Measurements from ENCODE around the gene ACAN.

GRCh38 chr15:88835119-88835518 lies 31.9 kb downstream of the ACAN start:
- TF ChIP-seq USF1 (IDR thresholded peaks at IDR 0.05; ENCODE audit: borderline replicate concordance, extremely low read length, insufficient read depth, low read depth, low read length): no peak
- no peak for TF ChIP-seq ATF3 (IDR thresholded peaks at IDR 0.05; ENCODE audit: borderline replicate concordance, extremely low read depth, low read depth, low read length)
- TF ChIP-seq, protein P1, sequence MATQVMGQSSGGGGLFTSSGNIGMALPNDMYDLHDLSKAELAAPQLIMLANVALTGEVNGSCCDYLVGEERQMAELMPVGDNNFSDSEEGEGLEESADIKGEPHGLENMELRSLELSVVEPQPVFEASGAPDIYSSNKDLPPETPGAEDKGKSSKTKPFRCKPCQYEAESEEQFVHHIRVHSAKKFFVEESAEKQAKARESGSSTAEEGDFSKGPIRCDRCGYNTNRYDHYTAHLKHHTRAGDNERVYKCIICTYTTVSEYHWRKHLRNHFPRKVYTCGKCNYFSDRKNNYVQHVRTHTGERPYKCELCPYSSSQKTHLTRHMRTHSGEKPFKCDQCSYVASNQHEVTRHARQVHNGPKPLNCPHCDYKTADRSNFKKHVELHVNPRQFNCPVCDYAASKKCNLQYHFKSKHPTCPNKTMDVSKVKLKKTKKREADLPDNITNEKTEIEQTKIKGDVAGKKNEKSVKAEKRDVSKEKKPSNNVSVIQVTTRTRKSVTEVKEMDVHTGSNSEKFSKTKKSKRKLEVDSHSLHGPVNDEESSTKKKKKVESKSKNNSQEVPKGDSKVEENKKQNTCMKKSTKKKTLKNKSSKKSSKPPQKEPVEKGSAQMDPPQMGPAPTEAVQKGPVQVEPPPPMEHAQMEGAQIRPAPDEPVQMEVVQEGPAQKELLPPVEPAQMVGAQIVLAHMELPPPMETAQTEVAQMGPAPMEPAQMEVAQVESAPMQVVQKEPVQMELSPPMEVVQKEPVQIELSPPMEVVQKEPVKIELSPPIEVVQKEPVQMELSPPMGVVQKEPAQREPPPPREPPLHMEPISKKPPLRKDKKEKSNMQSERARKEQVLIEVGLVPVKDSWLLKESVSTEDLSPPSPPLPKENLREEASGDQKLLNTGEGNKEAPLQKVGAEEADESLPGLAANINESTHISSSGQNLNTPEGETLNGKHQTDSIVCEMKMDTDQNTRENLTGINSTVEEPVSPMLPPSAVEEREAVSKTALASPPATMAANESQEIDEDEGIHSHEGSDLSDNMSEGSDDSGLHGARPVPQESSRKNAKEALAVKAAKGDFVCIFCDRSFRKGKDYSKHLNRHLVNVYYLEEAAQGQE (IDR thresholded peaks at IDR 0.05; ENCODE audit: low read depth, low read length): no peak
- TF ChIP-seq, protein P2, sequence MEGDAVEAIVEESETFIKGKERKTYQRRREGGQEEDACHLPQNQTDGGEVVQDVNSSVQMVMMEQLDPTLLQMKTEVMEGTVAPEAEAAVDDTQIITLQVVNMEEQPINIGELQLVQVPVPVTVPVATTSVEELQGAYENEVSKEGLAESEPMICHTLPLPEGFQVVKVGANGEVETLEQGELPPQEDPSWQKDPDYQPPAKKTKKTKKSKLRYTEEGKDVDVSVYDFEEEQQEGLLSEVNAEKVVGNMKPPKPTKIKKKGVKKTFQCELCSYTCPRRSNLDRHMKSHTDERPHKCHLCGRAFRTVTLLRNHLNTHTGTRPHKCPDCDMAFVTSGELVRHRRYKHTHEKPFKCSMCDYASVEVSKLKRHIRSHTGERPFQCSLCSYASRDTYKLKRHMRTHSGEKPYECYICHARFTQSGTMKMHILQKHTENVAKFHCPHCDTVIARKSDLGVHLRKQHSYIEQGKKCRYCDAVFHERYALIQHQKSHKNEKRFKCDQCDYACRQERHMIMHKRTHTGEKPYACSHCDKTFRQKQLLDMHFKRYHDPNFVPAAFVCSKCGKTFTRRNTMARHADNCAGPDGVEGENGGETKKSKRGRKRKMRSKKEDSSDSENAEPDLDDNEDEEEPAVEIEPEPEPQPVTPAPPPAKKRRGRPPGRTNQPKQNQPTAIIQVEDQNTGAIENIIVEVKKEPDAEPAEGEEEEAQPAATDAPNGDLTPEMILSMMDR (IDR thresholded peaks at IDR 0.05 in 2 of 3, conservative IDR thresholded peaks at IDR 0.05 in 1 of 3; ENCODE audit: control insufficient read depth in 2 of 3, extremely low read depth in 1 of 3, insufficient read depth in 1 of 3, low read depth in 3 of 3, low read length in 3 of 3): no peak
- no peak for TF ChIP-seq STAT1 (conservative IDR thresholded peaks at IDR 0.05)
- TF ChIP-seq, protein P3, sequence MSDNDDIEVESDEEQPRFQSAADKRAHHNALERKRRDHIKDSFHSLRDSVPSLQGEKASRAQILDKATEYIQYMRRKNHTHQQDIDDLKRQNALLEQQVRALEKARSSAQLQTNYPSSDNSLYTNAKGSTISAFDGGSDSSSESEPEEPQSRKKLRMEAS (IDR thresholded peaks at IDR 0.05; ENCODE audit: low read depth, low read length): no peak
- TF ChIP-seq POLR2AphosphoS5 (IDR thresholded peaks at IDR 0.05; ENCODE audit: low read length): no peak
- TF ChIP-seq ASH2L (IDR thresholded peaks at IDR 0.05; ENCODE audit: borderline replicate concordance, low read depth): no peak
- no peak for TF ChIP-seq SUZ12 (IDR thresholded peaks at IDR 0.05; ENCODE audit: unreplicated experiment)
- no peak for TF ChIP-seq SIX5 (IDR thresholded peaks at IDR 0.05; ENCODE audit: low read depth, low read length, severe bottlenecking)
- no peak for TF ChIP-seq MTA3 (IDR thresholded peaks at IDR 0.05; ENCODE audit: borderline replicate concordance, low read length)

Measured in GM12878 (cell line).